Measurements from ENCODE around the gene PGBD5. TPM values are rescaled to one million over a fixed set of nuclear protein-coding genes. Genes with fewer than 3 reads are reported as not detected.

Gene PGBD5
- total RNA-seq, 4 donors from 2014 or later = 0.79 to 2.6 (median 1.1) TPM

- Histone ChIP-seq H3K4me3 (no peak overlapping the region), H3K27ac (no peak overlapping the region), H3K36me3 (no peaks in the 10 kb centered on the region), H3K9me3 (peaks cover 3 to 12% of the 10 kb centered on the region in 2 donors), H3K4me1 (no peaks in the 10 kb centered on the region), H3K27me3 (peaks cover 18% of the 10 kb centered on the region)
- 56 to 61% methylated on average over 7 to 10 of the region's 10 CpGs for WGBS, 2 donors (ENCODE audit: low coverage in 1 of 2)
- in situ Hi-C loops (cut with MboI; ENCODE audit: low pct_ligation_motif_present in 1 of 4, low pct_unique_long_range_greater_than_20kb in 1 of 4, low sequenced_read_pairs in 3 of 4) (no loop called here), intact Hi-C loops (cut with DNase I; ENCODE audit: low total_unique reads) (no loop called here)
- no peak for DNase-seq
- TF ChIP-seq POLR2AphosphoS5 (IDR thresholded peaks at IDR 0.05) = no peak
- TF ChIP-seq, protein P1, sequence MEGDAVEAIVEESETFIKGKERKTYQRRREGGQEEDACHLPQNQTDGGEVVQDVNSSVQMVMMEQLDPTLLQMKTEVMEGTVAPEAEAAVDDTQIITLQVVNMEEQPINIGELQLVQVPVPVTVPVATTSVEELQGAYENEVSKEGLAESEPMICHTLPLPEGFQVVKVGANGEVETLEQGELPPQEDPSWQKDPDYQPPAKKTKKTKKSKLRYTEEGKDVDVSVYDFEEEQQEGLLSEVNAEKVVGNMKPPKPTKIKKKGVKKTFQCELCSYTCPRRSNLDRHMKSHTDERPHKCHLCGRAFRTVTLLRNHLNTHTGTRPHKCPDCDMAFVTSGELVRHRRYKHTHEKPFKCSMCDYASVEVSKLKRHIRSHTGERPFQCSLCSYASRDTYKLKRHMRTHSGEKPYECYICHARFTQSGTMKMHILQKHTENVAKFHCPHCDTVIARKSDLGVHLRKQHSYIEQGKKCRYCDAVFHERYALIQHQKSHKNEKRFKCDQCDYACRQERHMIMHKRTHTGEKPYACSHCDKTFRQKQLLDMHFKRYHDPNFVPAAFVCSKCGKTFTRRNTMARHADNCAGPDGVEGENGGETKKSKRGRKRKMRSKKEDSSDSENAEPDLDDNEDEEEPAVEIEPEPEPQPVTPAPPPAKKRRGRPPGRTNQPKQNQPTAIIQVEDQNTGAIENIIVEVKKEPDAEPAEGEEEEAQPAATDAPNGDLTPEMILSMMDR (IDR thresholded peaks at IDR 0.05) = no peak
- TF ChIP-seq POLR2A (IDR thresholded peaks at IDR 0.05) = no peak
- TF ChIP-seq EP300 (IDR thresholded peaks at IDR 0.05; ENCODE audit: low read depth) = no peak
These were observed 15.3 kb upstream of the PGBD5 start for GRCh38 chr1:230441183-230442029.

GRCh38 chr1:230435108-230435507, 9.0 kb upstream of the PGBD5 start:
- Histone ChIP-seq H3K27me3 (peaks cover 10% of the 10 kb centered on the region), H3K27ac (no peak overlapping the region), H3K4me3 (no peak overlapping the region), H3K4me1 (no peaks in the 10 kb centered on the region), H3K36me3 (no peaks in the 10 kb centered on the region), H3K9me3 (peaks cover 0 to 3% of the 10 kb centered on the region in 2 donors)
- intact Hi-C loops (cut with DNase I; ENCODE audit: low total_unique reads) (no loop called here), in situ Hi-C loops (cut with MboI; ENCODE audit: low pct_ligation_motif_present in 1 of 4, low pct_unique_long_range_greater_than_20kb in 1 of 4, low sequenced_read_pairs in 3 of 4) (no loop called here)
- DNase-seq = no peak
- no peak for TF ChIP-seq POLR2A (IDR thresholded peaks at IDR 0.05)
- 90 to 95% methylated on average over 1 of the region's 1 CpG for WGBS, 2 donors (ENCODE audit: low coverage in 1 of 2)

- 0 to 66% methylated on average over 1 to 3 of the region's 3 CpGs for WGBS, 2 donors (ENCODE audit: low coverage in 1 of 2)
- intact Hi-C loops (cut with DNase I; ENCODE audit: low total_unique reads) = no loop called here
These were observed 5.4 kb upstream of the PGBD5 start for GRCh38 chr1:230431527-230431926.

DNA sequence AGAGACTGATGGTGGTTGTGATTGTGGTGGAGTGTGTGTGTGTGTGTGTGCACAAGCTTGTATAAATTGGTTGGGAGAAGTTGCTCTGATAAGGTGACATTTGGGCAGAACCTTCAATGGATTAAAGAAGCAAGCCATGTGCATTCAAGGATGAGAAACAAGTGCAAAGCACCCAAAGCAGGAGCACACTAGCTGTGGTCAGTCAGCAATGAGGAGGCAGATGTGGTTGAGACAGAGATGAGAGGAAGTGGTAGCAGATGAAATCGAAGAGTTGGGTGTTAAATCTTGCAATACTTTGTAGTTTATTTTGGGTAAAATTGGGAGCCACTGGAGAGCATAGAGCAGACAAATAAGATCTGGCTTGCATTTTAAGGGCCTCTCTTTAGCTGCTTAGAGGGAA, 4.4 kb upstream of the PGBD5 start:
- Histone ChIP-seq H3K36me3 (no peaks in the 10 kb centered on the region), H3K4me1 (peaks cover 0 to 5% (median 1%) of the 10 kb centered on the region in 4 donors), H3K9me3 (no peaks in the 10 kb centered on the region), H3K4me3 (no peak overlapping the region), H3K27ac (no peak overlapping the region), H3K27me3 (peaks cover 25% of the 10 kb centered on the region)
- intact Hi-C loops (cut with DNase I; ENCODE audit: low total_unique reads) = no loop called here
- no peak for TF ChIP-seq POLR2A (IDR thresholded peaks at IDR 0.05)
- no peak for TF ChIP-seq POLR2AphosphoS5 (IDR thresholded peaks at IDR 0.05)
- TF ChIP-seq, protein P1 (IDR thresholded peaks at IDR 0.05) = no peak
- TF ChIP-seq EP300 (IDR thresholded peaks at IDR 0.05; ENCODE audit: low read depth) = no peak
- in situ Hi-C loops (cut with MboI; ENCODE audit: low pct_ligation_motif_present in 1 of 4, low pct_unique_long_range_greater_than_20kb in 1 of 4, low sequenced_read_pairs in 3 of 4) = no loop called here
- WGBS, 2 donors (ENCODE audit: low coverage in 1 of 2) = 40 to 73% methylated on average over 1 of the region's 1 CpG
- DNase-seq = no peak

More at GRCh38 chr1:230431527-230431926, 5.4 kb upstream of the PGBD5 start:
- peaks cover 0 to 3% (median 0%) of the 10 kb centered on the region in 4 donors for H3K4me1 ChIP-seq
- H3K27me3 ChIP-seq = peaks cover 23% of the 10 kb centered on the region
- H3K4me3 ChIP-seq = no peak overlapping the region
- TF ChIP-seq POLR2A (IDR thresholded peaks at IDR 0.05) = no peak
- TF ChIP-seq EP300 (IDR thresholded peaks at IDR 0.05; ENCODE audit: low read depth) = no peak
- TF ChIP-seq, protein P1 (IDR thresholded peaks at IDR 0.05) = no peak
- TF ChIP-seq POLR2AphosphoS5 (IDR thresholded peaks at IDR 0.05) = no peak
- DNase-seq = no peak
- no peaks in the 10 kb centered on the region for H3K9me3 ChIP-seq
- in situ Hi-C loops (cut with MboI; ENCODE audit: low pct_ligation_motif_present in 1 of 4, low pct_unique_long_range_greater_than_20kb in 1 of 4, low sequenced_read_pairs in 3 of 4) = no loop called here
- no peak overlapping the region for H3K27ac ChIP-seq
- H3K36me3 ChIP-seq = no peaks in the 10 kb centered on the region

Measured in transverse colon (tissue), 4 donors.